Testis (tissue), 2 donors: ENCODE data around the gene ZFYVE21.

ENCODE experiments used
- POLR2A ChIP-seq: fragments of 450-650 bp; IDR thresholded peaks from one replicate; pipeline ENCODE4 v1.6.1; 2017; ENCODE audit warnings: antibody characterized with exemption, mild to moderate bottlenecking, moderate library complexity
- TF ChIP-seq, protein P1 (sequence below), 3 experiments: fragments of 450-650 bp in 2 of 3; fragments of 200-600 bp in 1 of 3; sonication (generic) in 1 of 3; IDR thresholded peaks; one replicate each; pipeline ENCODE4 v1.5.1; 2016 to 2019; ENCODE audit warnings: antibody characterized with exemption in 3 of 3, mild to moderate bottlenecking in 2 of 3, moderate library complexity in 1 of 3

DNA sequence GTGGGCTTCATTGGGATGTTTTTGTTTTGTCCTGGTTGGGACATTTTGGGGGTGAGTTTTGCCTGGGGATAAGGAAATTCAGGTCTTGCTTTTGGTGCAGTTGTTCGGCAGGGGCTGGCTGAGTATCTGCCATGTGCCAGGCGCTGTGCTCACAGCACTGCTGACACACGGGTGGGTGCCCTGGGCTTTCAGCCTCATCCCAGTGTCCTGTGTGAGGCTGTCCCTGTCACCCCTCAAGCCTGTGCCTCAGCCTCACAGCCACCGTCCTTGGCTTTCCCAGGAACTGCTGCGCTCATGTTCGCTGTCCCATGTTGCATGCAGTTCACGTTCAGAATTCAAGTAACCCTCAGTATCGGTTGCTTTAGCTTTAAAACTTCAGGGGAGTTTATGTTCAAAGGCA is 25.3 kb upstream of the ZFYVE21 start:
- TF ChIP-seq, protein P1, sequence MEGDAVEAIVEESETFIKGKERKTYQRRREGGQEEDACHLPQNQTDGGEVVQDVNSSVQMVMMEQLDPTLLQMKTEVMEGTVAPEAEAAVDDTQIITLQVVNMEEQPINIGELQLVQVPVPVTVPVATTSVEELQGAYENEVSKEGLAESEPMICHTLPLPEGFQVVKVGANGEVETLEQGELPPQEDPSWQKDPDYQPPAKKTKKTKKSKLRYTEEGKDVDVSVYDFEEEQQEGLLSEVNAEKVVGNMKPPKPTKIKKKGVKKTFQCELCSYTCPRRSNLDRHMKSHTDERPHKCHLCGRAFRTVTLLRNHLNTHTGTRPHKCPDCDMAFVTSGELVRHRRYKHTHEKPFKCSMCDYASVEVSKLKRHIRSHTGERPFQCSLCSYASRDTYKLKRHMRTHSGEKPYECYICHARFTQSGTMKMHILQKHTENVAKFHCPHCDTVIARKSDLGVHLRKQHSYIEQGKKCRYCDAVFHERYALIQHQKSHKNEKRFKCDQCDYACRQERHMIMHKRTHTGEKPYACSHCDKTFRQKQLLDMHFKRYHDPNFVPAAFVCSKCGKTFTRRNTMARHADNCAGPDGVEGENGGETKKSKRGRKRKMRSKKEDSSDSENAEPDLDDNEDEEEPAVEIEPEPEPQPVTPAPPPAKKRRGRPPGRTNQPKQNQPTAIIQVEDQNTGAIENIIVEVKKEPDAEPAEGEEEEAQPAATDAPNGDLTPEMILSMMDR (IDR thresholded peaks at IDR 0.05): no peak
- TF ChIP-seq POLR2A: no peak
